Measurements from ENCODE around the gene CHST13.

The CHST13 gene

GRCh38 chr3:126483321-126483761 lies 40.6 kb upstream of the CHST13 start:
- no peak for ATAC-seq (ENCODE audit: low read depth)
- H3K9me3 Mint-ChIP-seq = no peaks in the 10 kb centered on the region
- H3K4me1 Mint-ChIP-seq = peaks cover 6% of the 10 kb centered on the region
- peaks cover 3% of the 10 kb centered on the region for H3K27me3 Mint-ChIP-seq
- no peak for DNase-seq (ENCODE audit: low spot score in 2 of 2)
- H3K4me3 Mint-ChIP-seq = no peak overlapping the region
- no peak overlapping the region for H3K27ac Mint-ChIP-seq
- H3K36me3 Mint-ChIP-seq = no peaks in the 10 kb centered on the region

GRCh38 chr3:126484148-126484547 lies 39.8 kb upstream of the CHST13 start:
- Mint-ChIP-seq H3K36me3 (no peaks in the 10 kb centered on the region), H3K9me3 (no peaks in the 10 kb centered on the region), H3K27me3 (peaks cover 3% of the 10 kb centered on the region), H3K27ac (no peak overlapping the region), H3K4me3 (no peak overlapping the region), H3K4me1 (peaks cover 6% of the 10 kb centered on the region)
- DNase-seq (ENCODE audit: low spot score in 2 of 2) (no peak), ATAC-seq (ENCODE audit: low read depth) (no peak)

- Mint-ChIP-seq H3K27me3 (peaks cover 3% of the 10 kb centered on the region), H3K9me3 (no peaks in the 10 kb centered on the region), H3K4me1 (peaks cover 6% of the 10 kb centered on the region), H3K4me3 (no peak overlapping the region), H3K27ac (no peak overlapping the region), H3K36me3 (no peaks in the 10 kb centered on the region)
- no peak for DNase-seq (ENCODE audit: low spot score in 2 of 2)
- no peak for ATAC-seq (ENCODE audit: low read depth)
Observed at GRCh38 chr3:126484662-126485061, 39.3 kb upstream of the CHST13 start.

- Mint-ChIP-seq H3K9me3 (no peaks in the 10 kb centered on the region), H3K27ac (no peak overlapping the region), H3K4me3 (no peak overlapping the region), H3K4me1 (peaks cover 6% of the 10 kb centered on the region), H3K27me3 (peaks cover 3% of the 10 kb centered on the region), H3K36me3 (no peaks in the 10 kb centered on the region)
- DNase-seq (ENCODE audit: low spot score in 2 of 2) (no peak), ATAC-seq (ENCODE audit: low read depth) (no peak)
Observed at GRCh38 chr3:126485176-126485897, 38.6 kb upstream of the CHST13 start.

GRCh38 chr3:126485956-126486355 lies 38.0 kb upstream of the CHST13 start:
- Mint-ChIP-seq H3K4me3 (no peak overlapping the region), H3K27me3 (peaks cover 3% of the 10 kb centered on the region), H3K27ac (no peak overlapping the region)

GRCh38 chr3:126486360-126486847 lies 37.6 kb upstream of the CHST13 start:
- DNase-seq (ENCODE audit: low spot score in 2 of 2) (no peak), ATAC-seq (ENCODE audit: low read depth) (no peak)
- no peaks in the 10 kb centered on the region for H3K36me3 Mint-ChIP-seq
- H3K4me1 Mint-ChIP-seq = peaks cover 6% of the 10 kb centered on the region
- H3K27me3 Mint-ChIP-seq = peaks cover 3% of the 10 kb centered on the region
- H3K4me3 Mint-ChIP-seq = no peak overlapping the region
- no peak overlapping the region for H3K27ac Mint-ChIP-seq
- no peaks in the 10 kb centered on the region for H3K9me3 Mint-ChIP-seq

More at GRCh38 chr3:126485956-126486355, 38.0 kb upstream of the CHST13 start:
- ATAC-seq (ENCODE audit: low read depth) (no peak), DNase-seq (ENCODE audit: low spot score in 2 of 2) (no peak)
- no peaks in the 10 kb centered on the region for H3K9me3 Mint-ChIP-seq
- no peaks in the 10 kb centered on the region for H3K36me3 Mint-ChIP-seq
- H3K4me1 Mint-ChIP-seq = peaks cover 6% of the 10 kb centered on the region

GRCh38 chr3:126487151-126487771 lies 36.7 kb upstream of the CHST13 start:
- ATAC-seq (ENCODE audit: low read depth) (no peak), DNase-seq (ENCODE audit: low spot score in 2 of 2) (no peak)
- Mint-ChIP-seq H3K27ac (no peak overlapping the region), H3K27me3 (peaks cover 3% of the 10 kb centered on the region), H3K4me1 (peaks cover 6% of the 10 kb centered on the region), H3K4me3 (no peak overlapping the region), H3K9me3 (no peaks in the 10 kb centered on the region), H3K36me3 (no peaks in the 10 kb centered on the region)

- DNase-seq (ENCODE audit: low spot score in 2 of 2) (no peak), ATAC-seq (ENCODE audit: low read depth) (no peak)
- H3K36me3 Mint-ChIP-seq = no peaks in the 10 kb centered on the region
- peaks cover 3% of the 10 kb centered on the region for H3K27me3 Mint-ChIP-seq
- H3K9me3 Mint-ChIP-seq = no peaks in the 10 kb centered on the region
- H3K27ac Mint-ChIP-seq = no peak overlapping the region
- no peak overlapping the region for H3K4me3 Mint-ChIP-seq
- peaks cover 6% of the 10 kb centered on the region for H3K4me1 Mint-ChIP-seq
Observed at GRCh38 chr3:126488185-126488584, 35.8 kb upstream of the CHST13 start.

GRCh38 chr3:126488886-126489569 lies 34.9 kb upstream of the CHST13 start:
- Mint-ChIP-seq H3K4me3 (no peak overlapping the region), H3K9me3 (no peaks in the 10 kb centered on the region), H3K36me3 (no peaks in the 10 kb centered on the region), H3K27ac (no peak overlapping the region), H3K4me1 (peaks cover 9% of the 10 kb centered on the region), H3K27me3 (peaks cover 3% of the 10 kb centered on the region)
- DNase-seq (ENCODE audit: low spot score in 2 of 2) (no peak), ATAC-seq (ENCODE audit: low read depth) (no peak)

- DNase-seq (ENCODE audit: low spot score in 2 of 2) (no peak), ATAC-seq (ENCODE audit: low read depth) (no peak)
- H3K36me3 Mint-ChIP-seq = no peaks in the 10 kb centered on the region
- H3K27me3 Mint-ChIP-seq = peaks cover 3% of the 10 kb centered on the region
- H3K27ac Mint-ChIP-seq = no peak overlapping the region
- peaks cover 11% of the 10 kb centered on the region for H3K4me1 Mint-ChIP-seq
- no peaks in the 10 kb centered on the region for H3K9me3 Mint-ChIP-seq
- H3K4me3 Mint-ChIP-seq = no peak overlapping the region
Observed at GRCh38 chr3:126490619-126491018, 33.3 kb upstream of the CHST13 start.

GRCh38 chr3:126491221-126492013 lies 32.5 kb upstream of the CHST13 start:
- no peak overlapping the region for H3K4me3 Mint-ChIP-seq

GRCh38 chr3:126493051-126493450 lies 30.9 kb upstream of the CHST13 start:
- H3K27me3 Mint-ChIP-seq = no peaks in the 10 kb centered on the region
- H3K27ac Mint-ChIP-seq = no peak overlapping the region
- peaks cover 5% of the 10 kb centered on the region for H3K4me1 Mint-ChIP-seq
- no peak overlapping the region for H3K4me3 Mint-ChIP-seq
- no peaks in the 10 kb centered on the region for H3K36me3 Mint-ChIP-seq
- no peaks in the 10 kb centered on the region for H3K9me3 Mint-ChIP-seq
- DNase-seq (ENCODE audit: low spot score in 2 of 2) (no peak), ATAC-seq (ENCODE audit: low read depth) (no peak)

More at GRCh38 chr3:126491221-126492013, 32.5 kb upstream of the CHST13 start:
- H3K27ac Mint-ChIP-seq = no peak overlapping the region
- H3K27me3 Mint-ChIP-seq = peaks cover under 1% of the 10 kb centered on the region
- H3K4me1 Mint-ChIP-seq = peaks cover 9% of the 10 kb centered on the region
- H3K9me3 Mint-ChIP-seq = no peaks in the 10 kb centered on the region
- ATAC-seq (ENCODE audit: low read depth) (no peak), DNase-seq (ENCODE audit: low spot score in 2 of 2) (no peak)
- H3K36me3 Mint-ChIP-seq = no peaks in the 10 kb centered on the region

- no peaks in the 10 kb centered on the region for H3K36me3 Mint-ChIP-seq
- ATAC-seq (ENCODE audit: low read depth) (peak; percentile 34), DNase-seq (ENCODE audit: low spot score in 2 of 2) (no peak)
- peaks cover 5% of the 10 kb centered on the region for H3K4me1 Mint-ChIP-seq
- H3K4me3 Mint-ChIP-seq = no peak overlapping the region
- no peaks in the 10 kb centered on the region for H3K27me3 Mint-ChIP-seq
- no peak overlapping the region for H3K27ac Mint-ChIP-seq
- no peaks in the 10 kb centered on the region for H3K9me3 Mint-ChIP-seq
Observed at GRCh38 chr3:126493739-126494138, 30.2 kb upstream of the CHST13 start.

All from memory B cell (primary cell).